Transverse colon (tissue), 4 donors: ENCODE data around the gene C19orf18. TPM values are rescaled to one million over a fixed set of nuclear protein-coding genes. Genes with fewer than 3 reads are reported as not detected.
A peak's percentile ranks its signal among the peaks of the same experiment; 100 is the strongest.
"Not testable (repeated sequence)": the region's sequence is repeated elsewhere in the genome, so short reads cannot be mapped to it uniquely, and the experiment has no call there.

Experiments
- DNase-seq: peaks from one replicate; pipeline ENCODE4 v3.0.0-alpha.2; 2019
- H3K27ac ChIP-seq, 4 donors: fragments of 200-600 bp; sonication (generic); 2 replicates each; pipeline ENCODE4 v1.5.1; 2016 to 2018; ENCODE audit warnings: inconsistent platforms in 4 of 4
- H3K27me3 ChIP-seq: fragments of 200-600 bp; sonication (generic); 2 replicates; pipeline ENCODE4 v1.5.1; 2017; ENCODE audit warnings: inconsistent platforms
- H3K36me3 ChIP-seq, 4 donors: fragments of 200-600 bp; sonication (generic); 2 replicates each; pipeline ENCODE4 v1.5.1; 2017 to 2019; ENCODE audit warnings: inconsistent platforms in 4 of 4
- H3K4me1 ChIP-seq, 4 donors: fragments of 200-600 bp; sonication (generic); 2 replicates each; pipeline ENCODE4 v1.5.1; 2017 to 2020; ENCODE audit warnings: inconsistent platforms in 4 of 4
- H3K4me3 ChIP-seq, 4 donors: fragments of 200-600 bp; sonication (generic); 1 replicate in 1 of 4; 2 replicates in 3 of 4; pipeline versions ENCODE4 v1.5.1 to v1.6.1; 2017 to 2019; ENCODE audit warnings: inconsistent platforms in 4 of 4
- H3K9me3 ChIP-seq, 2 donors: fragments of 200-600 bp; sonication (generic); 2 replicates each; pipeline ENCODE4 v1.5.1; 2017 to 2019; ENCODE audit warnings: inconsistent platforms in 2 of 2
- EP300 ChIP-seq: sonication (generic); formaldehyde crosslinking; IDR thresholded peaks from one replicate; pipeline ENCODE4 v1.6.1; 2017; ENCODE audit warnings: antibody characterized with exemption, low read depth
- POLR2A ChIP-seq: fragments of 450-650 bp; IDR thresholded peaks from one replicate; pipeline ENCODE4 v1.6.1; 2016; ENCODE audit warnings: antibody characterized with exemption, mild to moderate bottlenecking, moderate library complexity
- POLR2AphosphoS5 ChIP-seq, 3 donors: sonication (generic); formaldehyde crosslinking; IDR thresholded peaks; one replicate each; pipeline ENCODE4 v1.6.1; 2016; ENCODE audit warnings: antibody characterized with exemption in 3 of 3
- WGBS, 2 donors: methylation state at CpG; one replicate each; pipeline ENCODE4 v1.1.5; 2018; ENCODE audit warnings: low coverage in 1 of 2; 5-methylcytosine and 5-hydroxymethylcytosine counted together
- in situ Hi-C, 4 donors: fragments of 200-750 bp; cut with MboI; loops; one replicate each; pipeline versions ENCODE4 v1.15.0 to v1.15.1; 2017; ENCODE audit warnings: low sequenced_read_pairs in 3 of 4, low pct_ligation_motif_present in 1 of 4, low pct_unique_long_range_greater_than_20kb in 1 of 4
- intact Hi-C: fragments of 100-400 bp; cut with DNase I; formaldehyde crosslinking; loops from one replicate; pipeline ENCODE4 v1.15.1; 2023; ENCODE audit warnings: low total_unique reads
- total RNA-seq, 4 donors: library from RNA; depleted of rRNA; stranded (reverse); fragments of >200 nt; gene quantifications; one replicate each; pipeline ENCODE4 v1.1.0, GENCODE V29; 2016
- TF ChIP-seq, protein P1 (sequence below), 5 experiments: fragments of 200-600 bp in 3 of 5; fragments of 450-650 bp in 2 of 5; sonication (generic) in 3 of 5; IDR thresholded peaks; 1 replicate in 2 of 5; 2 replicates in 3 of 5; pipeline ENCODE4 v1.5.1; 2016 to 2017; ENCODE audit warnings: antibody characterized with exemption in 5 of 5, inconsistent platforms in 3 of 5, mild to moderate bottlenecking in 2 of 5, moderate library complexity in 1 of 5

C19orf18 gene
- total RNA-seq, 4 donors from 2014 or later = not detected

DNA sequence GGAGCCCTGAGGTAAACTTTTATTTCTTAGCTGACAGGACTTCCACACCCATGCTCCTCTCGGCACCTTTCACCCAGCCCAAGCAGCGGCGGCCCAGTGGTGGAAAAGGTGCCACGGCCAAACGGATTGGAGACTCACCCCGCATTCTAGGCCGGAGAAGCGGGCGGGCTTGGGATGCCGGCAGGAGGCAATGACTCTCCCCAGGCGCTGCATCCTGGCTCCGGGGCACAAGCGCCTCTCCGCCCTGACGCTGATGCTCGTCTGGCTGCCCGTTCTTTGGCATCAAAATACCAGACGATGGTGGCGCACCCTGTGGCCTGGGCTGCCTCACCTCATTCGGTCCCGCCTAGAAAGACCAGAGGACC, 34.9 kb upstream of the C19orf18 start:
- in situ Hi-C loops (no loop called here), intact Hi-C loops (loop anchor here (10.0 kb wide), 1 partner anchor 64 kb away; the partner anchor contains the start of gene ZNF256)
- Histone ChIP-seq H3K36me3 (peaks cover 0 to 25% (median 7%) of the 10 kb centered on the region in 4 donors), H3K9me3 (peaks cover 18 to 77% of the 10 kb centered on the region in 2 donors), H3K27ac (peak overlapping the region in 3 of 4 donors; percentile 18 to 68 (median 65)), H3K4me1 (peaks cover 0 to 13% (median 0%) of the 10 kb centered on the region in 4 donors), H3K4me3 (peak overlapping the region in 3 of 4 donors; percentile 20 to 48 (median 25)), H3K27me3 (no peaks in the 10 kb centered on the region)
- TF ChIP-seq POLR2AphosphoS5 (IDR thresholded peaks at IDR 0.05) (no peak), POLR2A (no peak), EP300 (no peak)
- TF ChIP-seq, protein P1, sequence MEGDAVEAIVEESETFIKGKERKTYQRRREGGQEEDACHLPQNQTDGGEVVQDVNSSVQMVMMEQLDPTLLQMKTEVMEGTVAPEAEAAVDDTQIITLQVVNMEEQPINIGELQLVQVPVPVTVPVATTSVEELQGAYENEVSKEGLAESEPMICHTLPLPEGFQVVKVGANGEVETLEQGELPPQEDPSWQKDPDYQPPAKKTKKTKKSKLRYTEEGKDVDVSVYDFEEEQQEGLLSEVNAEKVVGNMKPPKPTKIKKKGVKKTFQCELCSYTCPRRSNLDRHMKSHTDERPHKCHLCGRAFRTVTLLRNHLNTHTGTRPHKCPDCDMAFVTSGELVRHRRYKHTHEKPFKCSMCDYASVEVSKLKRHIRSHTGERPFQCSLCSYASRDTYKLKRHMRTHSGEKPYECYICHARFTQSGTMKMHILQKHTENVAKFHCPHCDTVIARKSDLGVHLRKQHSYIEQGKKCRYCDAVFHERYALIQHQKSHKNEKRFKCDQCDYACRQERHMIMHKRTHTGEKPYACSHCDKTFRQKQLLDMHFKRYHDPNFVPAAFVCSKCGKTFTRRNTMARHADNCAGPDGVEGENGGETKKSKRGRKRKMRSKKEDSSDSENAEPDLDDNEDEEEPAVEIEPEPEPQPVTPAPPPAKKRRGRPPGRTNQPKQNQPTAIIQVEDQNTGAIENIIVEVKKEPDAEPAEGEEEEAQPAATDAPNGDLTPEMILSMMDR (IDR thresholded peaks at IDR 0.05) = no peak
- WGBS, 2 donors = 5% methylated on average over 21 of the region's 21 CpGs; no CpG with 5 or more reads in 1 of the 2 donors
- no peak for DNase-seq

- Histone ChIP-seq H3K4me1 (peaks cover 0 to 17% (median 0%) of the 10 kb centered on the region in 4 donors), H3K9me3 (peaks cover 18 to 81% of the 10 kb centered on the region in 2 donors), H3K4me3 (peak overlapping the region in 1 of 4 donors; percentile 48), H3K36me3 (peaks cover 0 to 25% (median 9%) of the 10 kb centered on the region in 4 donors)
- H3K27ac ChIP-seq, in situ Hi-C loops, DNase-seq, H3K27me3 ChIP-seq: not testable (repeated sequence)
- 40 to 65% methylated on average over 1 to 10 of the region's 10 CpGs for WGBS, 2 donors
- intact Hi-C loops = loop anchor here (10.0 kb wide), 1 partner anchor 64 kb away; the partner anchor contains the start of gene ZNF256
Observed at GRCh38 chr19:58008877-58009276, 34.5 kb upstream of the C19orf18 start.

- Histone ChIP-seq H3K4me3 (no peak overlapping the region), H3K4me1 (peaks cover 0 to 27% (median 0%) of the 10 kb centered on the region in 4 donors), H3K27me3 (no peaks in the 10 kb centered on the region), H3K27ac (no peak overlapping the region), H3K36me3 (peaks cover 0 to 25% (median 9%) of the 10 kb centered on the region in 4 donors), H3K9me3 (peaks cover 21 to 85% of the 10 kb centered on the region in 2 donors)
- in situ Hi-C loops (no loop called here), intact Hi-C loops (loop anchor here (10.0 kb wide), 1 partner anchor 62 kb away; the partner anchor contains the start of gene ZNF256)
- WGBS, 2 donors = 95% methylated on average over 1 of the region's 1 CpG; no CpG with 5 or more reads in 1 of the 2 donors
- no peak for DNase-seq
- no peak for TF ChIP-seq POLR2AphosphoS5 (IDR thresholded peaks at IDR 0.05)
- TF ChIP-seq, protein P1 (IDR thresholded peaks at IDR 0.05) = no peak
Observed at GRCh38 chr19:58007285-58007684, 33.0 kb upstream of the C19orf18 start.

- Histone ChIP-seq H3K36me3 (peaks cover 0 to 57% (median 24%) of the 10 kb centered on the region in 4 donors), H3K27ac (peak overlapping the region; percentile 90 to 97 (median 92)), H3K4me1 (peaks cover 0 to 32% (median 2%) of the 10 kb centered on the region in 4 donors), H3K4me3 (peak overlapping the region; percentile 79 to 96 (median 84)), H3K27me3 (no peaks in the 10 kb centered on the region), H3K9me3 (peaks cover 31 to 79% of the 10 kb centered on the region in 2 donors)
- WGBS, 2 donors = 59% methylated on average over 31 of the region's 31 CpGs; no CpG with 5 or more reads in 1 of the 2 donors
- in situ Hi-C loops (no loop called here), intact Hi-C loops (loop anchor here (10.0 kb wide), 1 partner anchor 58 kb away; the partner anchor contains the start of gene ZNF256)
- TF ChIP-seq, protein P1 (IDR thresholded peaks at IDR 0.05) = no peak
- TF ChIP-seq POLR2AphosphoS5 (IDR thresholded peaks at IDR 0.05) (no peak), EP300 (no peak), POLR2A (no peak)
- no peak for DNase-seq
Observed at GRCh38 chr19:58003174-58003828, 29.0 kb upstream of the C19orf18 start.
